RCC 7860 (cell line): ENCODE data around the gene RUFY2.
A peak's percentile ranks its signal among the peaks of the same experiment; 100 is the strongest.

Source experiments
- DNase-seq: peaks from one replicate; pipeline ENCODE4 v3.0.0-alpha.2; 2015; ENCODE audit warnings: low spot score
- FAIRE-seq: peaks from 2 replicates; lab custom pipeline; 2012; peaks lifted over from hg19 to GRCh38; lab: Jason Lieb, UNC

Gene RUFY2

DNA sequence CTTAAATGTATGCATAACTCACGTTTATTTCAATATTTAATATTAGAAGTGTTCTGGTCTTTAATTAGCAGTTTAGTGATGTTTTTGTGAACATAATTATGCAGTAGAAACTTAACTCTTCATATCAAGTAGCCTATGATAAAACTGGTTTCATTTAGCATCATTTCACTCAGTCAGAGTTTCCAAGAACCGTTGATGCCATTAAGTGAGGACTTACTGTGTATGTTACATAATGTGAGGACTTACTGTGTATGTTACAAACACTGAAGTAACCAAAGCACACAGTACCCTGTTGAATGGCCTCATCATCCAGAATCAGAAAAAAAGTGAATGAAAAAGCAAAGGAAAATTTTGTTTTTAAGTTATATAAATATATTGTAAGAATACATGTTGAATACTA is 41.5 kb downstream of the RUFY2 start:
- DNase-seq (no peak), FAIRE-seq (no peak)

- FAIRE-seq (no peak), DNase-seq (no peak)
Observed at GRCh38 chr10:68364101-68364886, 42.8 kb downstream of the RUFY2 start.

GRCh38 chr10:68362590-68362989 is 44.5 kb downstream of the RUFY2 start:
- FAIRE-seq (no peak), DNase-seq (no peak)

DNA sequence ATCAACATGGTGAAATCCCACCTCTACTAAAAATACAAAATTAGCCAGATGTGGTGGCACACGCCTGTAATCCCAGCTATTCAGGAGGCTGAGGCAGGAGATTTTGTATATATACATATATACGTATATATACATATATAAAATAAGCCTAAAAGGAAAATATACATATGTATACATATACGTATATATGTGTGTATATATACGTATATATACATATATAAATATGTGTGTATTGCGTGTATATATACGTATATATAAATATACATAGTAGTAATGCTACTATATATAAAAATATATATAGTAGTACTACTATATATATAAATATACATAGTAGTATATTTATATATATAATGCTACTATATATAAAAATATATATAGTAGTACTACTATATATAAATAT is 47.9 kb downstream of the RUFY2 start:
- FAIRE-seq, result peak; percentile 72

DNA sequence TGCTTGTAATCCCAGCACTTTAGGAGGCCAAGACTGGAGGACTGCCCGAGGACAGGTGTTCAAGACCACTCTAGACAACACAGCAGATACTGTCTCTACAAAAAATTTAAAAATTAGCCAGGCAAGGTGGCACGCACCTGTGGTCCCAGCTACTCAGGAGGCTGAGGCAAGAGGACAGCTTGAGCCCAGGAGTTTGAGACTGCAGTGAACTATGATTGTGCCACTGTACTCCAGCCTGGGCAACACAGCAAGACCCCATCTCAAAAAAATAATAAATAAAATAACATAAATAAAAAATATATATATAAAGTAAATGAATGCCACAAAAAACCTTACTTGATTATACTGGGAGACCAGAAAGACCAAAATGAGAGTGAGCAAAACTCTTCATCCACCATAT is 53.5 kb downstream of the RUFY2 start:
- FAIRE-seq, result no peak

More for the DNA sequence above, 47.9 kb downstream of the RUFY2 start:
- no peak for DNase-seq

DNA sequence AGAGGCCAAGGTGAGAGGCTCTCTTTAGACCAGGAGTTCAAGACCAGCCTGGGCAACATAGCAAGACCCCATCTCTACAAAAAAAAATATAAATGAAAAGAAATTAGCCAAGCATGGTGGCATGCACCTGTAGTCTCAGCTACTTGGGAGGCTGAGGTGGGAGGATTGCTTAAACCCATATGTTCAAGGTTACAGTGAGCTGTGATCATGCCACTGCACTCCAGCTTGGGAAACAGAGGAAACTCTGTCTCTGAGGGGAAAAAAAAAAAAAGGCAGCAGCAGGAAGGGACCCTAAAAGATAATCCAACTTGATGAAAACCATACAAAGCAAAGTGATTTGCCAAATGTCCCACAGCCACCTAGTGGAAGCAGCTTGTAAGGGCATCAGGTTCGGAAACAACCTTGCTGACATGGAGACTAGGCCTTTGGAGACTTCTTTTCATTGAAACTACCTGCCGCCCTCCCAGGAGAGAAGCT is 58.8 kb downstream of the RUFY2 start:
- FAIRE-seq (no peak), DNase-seq (peak; percentile 23)

More for the DNA sequence above, 53.5 kb downstream of the RUFY2 start:
- DNase-seq, result no peak

- DNase-seq (no peak), FAIRE-seq (no peak)
Observed at GRCh38 chr10:68346774-68347173, 60.3 kb downstream of the RUFY2 start.

- DNase-seq, result no peak
- no peak for FAIRE-seq
Observed at GRCh38 chr10:68345621-68346020, 61.5 kb downstream of the RUFY2 start.

- DNase-seq (no peak), FAIRE-seq (no peak)
Observed at GRCh38 chr10:68342909-68343516, 64.1 kb downstream of the RUFY2 start.

DNA sequence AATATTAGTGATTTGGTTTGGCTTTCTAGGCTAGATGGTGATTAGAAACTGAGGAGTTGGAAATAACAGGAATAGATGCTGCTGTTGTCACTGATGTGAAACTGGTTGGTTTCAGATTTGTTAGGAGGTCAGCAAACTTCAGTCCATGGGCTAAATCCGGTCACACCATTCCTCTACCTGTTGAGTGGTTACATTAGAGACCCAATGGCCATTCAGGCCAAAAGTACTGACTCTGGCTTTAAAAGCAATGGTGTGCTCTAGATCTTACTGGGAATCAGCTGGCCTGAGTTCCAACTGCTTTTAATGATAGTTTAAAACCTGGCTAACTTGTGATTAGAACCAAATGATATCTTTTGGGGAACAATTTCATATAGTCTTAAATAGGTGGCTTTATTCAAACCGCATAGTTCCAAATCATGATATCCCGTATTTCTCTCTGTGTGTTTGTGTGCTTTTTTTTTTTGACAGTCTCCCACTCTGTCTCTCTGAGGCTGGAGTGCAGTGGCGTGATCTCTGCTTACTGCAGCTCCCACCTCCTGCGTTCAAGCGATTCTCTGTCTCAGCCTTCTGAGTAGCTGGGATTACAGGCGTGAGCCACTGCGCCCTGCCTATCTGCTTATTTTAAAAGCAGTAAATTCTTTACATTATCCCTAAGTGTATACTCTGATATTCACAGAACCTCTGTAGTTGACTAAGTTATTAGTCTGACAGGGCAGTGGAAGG is 66.6 kb downstream of the RUFY2 start:
- FAIRE-seq, result no peak

GRCh38 chr10:68336754-68337351 is 70.2 kb downstream of the RUFY2 start:
- DNase-seq (no peak), FAIRE-seq (no peak)

More for the DNA sequence above, 66.6 kb downstream of the RUFY2 start:
- DNase-seq, result no peak

GRCh38 chr10:68334672-68335467 is 72.2 kb downstream of the RUFY2 start:
- DNase-seq (no peak), FAIRE-seq (no peak)

DNA sequence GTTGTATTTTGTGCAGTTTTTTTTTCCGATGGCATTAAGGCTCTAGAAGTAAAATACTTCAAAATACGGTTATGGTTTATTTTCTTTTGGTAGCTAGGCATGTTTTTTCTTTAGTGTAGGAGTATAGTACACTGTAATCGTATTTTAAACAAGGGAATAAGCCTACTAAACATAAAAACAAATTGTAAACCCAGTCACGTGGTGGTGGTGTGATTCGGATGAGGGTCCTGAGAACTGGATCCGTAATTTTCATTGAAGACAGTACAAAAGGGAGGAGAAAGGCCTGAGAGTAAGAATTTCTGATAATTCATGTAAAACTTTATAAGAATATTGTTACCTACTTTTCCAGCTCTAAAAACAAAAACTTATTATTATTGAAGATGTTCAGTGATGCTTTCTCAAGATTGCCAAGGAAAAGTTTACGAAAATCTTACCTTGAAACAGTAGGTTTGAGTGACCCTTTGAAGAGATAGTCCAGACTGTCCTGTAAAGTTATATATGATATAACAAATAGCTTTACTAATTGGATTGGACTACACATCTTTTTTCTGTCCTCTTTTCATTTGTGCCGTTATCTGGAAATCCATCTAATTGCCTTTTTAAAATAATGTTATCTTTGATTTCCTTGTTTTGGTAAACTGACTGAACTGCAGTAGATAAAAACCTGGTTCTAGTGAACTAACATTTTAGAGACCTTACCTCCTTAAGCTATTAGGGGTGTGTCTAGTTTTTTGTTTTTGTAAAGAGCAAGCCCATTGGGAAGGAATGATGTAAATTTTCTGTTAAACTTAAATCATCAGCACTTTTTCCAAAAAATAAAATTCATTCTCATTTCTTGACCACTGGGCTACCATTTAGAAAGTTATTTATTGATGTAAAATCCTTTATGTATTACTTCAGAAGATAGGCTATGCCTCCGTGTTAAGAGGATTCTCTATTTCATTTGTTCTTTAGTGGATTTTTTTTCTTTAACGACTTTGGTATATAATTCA is 73.3 kb downstream of the RUFY2 start:
- no peak for FAIRE-seq
- no peak for DNase-seq

DNA sequence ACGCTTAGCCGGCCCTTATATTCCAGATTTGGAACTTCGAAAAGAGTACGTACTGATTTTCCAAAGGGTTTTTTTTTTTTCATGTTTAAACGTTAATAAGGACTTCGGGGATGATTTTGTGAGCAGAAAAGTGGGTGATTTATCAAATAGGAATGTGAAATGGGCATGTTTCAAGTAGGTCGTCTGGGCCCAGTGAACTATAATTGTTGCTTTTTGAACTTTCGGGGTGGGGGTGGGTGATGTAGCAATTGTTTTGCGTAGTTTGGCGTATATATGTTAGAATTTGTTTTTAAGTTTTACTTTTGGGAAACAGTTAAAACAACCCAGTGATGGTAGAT is 74.0 kb downstream of the RUFY2 start:
- DNase-seq (no peak), FAIRE-seq (peak; percentile 12)

DNA sequence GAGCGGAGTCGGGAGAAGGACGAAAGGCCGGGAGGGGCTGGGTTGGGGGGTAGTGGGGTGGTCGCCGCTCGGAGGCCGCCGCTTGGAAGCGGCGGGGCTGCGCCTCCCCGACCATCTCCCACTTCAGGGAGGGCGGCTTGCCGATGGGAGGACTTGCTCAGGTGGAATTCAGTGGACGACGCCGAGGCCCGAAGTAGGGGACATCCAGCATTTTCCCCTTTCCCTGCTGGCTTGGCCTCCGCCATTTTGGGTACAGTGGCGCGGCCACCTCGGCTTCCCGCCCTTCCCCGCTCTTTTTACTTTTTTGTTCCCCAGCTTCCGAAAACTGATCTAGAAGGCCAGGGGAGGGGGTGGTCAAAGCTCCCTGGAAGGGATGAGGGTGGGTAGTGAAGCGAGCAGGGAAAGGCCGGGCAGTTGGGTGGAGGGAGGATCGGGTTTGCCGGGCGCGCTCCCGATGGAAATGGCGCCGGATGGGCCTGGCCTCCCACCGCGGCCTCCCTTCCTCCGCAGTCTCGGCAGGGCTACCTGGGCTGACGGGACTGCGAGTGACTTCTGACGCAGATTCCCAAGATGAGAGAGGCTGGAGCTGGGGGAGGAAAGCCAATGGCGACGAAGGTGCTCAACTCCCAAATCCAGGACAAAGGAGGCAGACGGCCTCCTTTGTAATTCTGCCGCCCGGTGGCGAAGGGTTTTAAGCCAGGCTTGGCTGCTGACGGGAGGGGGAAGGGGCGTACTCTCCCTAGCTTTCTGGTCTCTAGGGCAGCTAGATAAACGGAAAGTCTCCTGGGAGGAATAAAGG is 74.6 kb downstream of the RUFY2 start, which contains the start of gene PBLD:
Gene PBLD, minus strand, starts transcription at position 670 of the 799 bp plus-strand sequence. CDS start 26,084 bp downstream, outside the sequence.
- DNase-seq, result peak; percentile 72
- no peak for FAIRE-seq

- FAIRE-seq, result peak; percentile 52
- peak; percentile 92 for DNase-seq
Observed at GRCh38 chr10:68331455-68332258, 75.4 kb downstream of the RUFY2 start, which contains the start of gene HNRNPH3. Gene HNRNPH3, plus strand, starts transcription at chr10:68332064. Its CDS starts 5,158 bp downstream, at chr10:68337222.

- DNase-seq, result no peak
- FAIRE-seq, result no peak
Observed at GRCh38 chr10:68330852-68331454, 76.1 kb downstream of the RUFY2 start.
